A673 (cell line): ENCODE measurements around the gene CCAR1. TPM values are rescaled to one million over a fixed set of nuclear protein-coding genes. Genes with fewer than 3 reads are reported as not detected.

Source experiments
- BruUV-seq: library from RNA; stranded (reverse); fragments of 400-500 nt; replicated peaks from 2 replicates; lab custom pipeline; 2021; lab: Mats Ljungman, UMichigan
- CTCF ChIA-PET: fragments of 300-600 bp; sonication (Branson Sonifier 250); formaldehyde crosslinking; loops from one replicate; lab custom pipeline; 2022; ENCODE audit warnings: antibody characterized with exemption; lab: Charles Lee
- POLR2A ChIA-PET: fragments of 300-600 bp; sonication (Branson Sonifier 250); formaldehyde crosslinking; loops from one replicate; lab custom pipeline; 2022; ENCODE audit warnings: antibody characterized with exemption; ENCODE audit not compliant: low non-redundant PET; lab: Charles Lee
- DNase-seq: peaks from one replicate; pipeline ENCODE4 v3.0.0-alpha.2; 2015; ENCODE audit warnings: low spot score
- H3K27ac ChIP-seq: fragments of 200-600 bp; sonication (generic); 2 replicates; pipeline ENCODE4 v1.5.1; 2016; ENCODE audit warnings: mixed run types, low read depth, mild to moderate bottlenecking, mixed read lengths, antibody characterized with exemption, low read length; ENCODE audit not compliant: poor library complexity, severe bottlenecking
- H3K27me3 ChIP-seq: fragments of 200-600 bp; sonication (generic); replicated peaks from 2 replicates; pipeline ENCODE4 v1.6.1; 2017; ENCODE audit warnings: mixed run types, low read depth, mild to moderate bottlenecking, mixed read lengths, antibody characterized with exemption, low read length; ENCODE audit not compliant: insufficient read depth, poor library complexity
- H3K36me3 ChIP-seq: fragments of 200-600 bp; sonication (generic); 2 replicates; pipeline ENCODE4 v1.6.1; 2016; ENCODE audit warnings: mixed run types, mild to moderate bottlenecking, mixed read lengths, antibody characterized with exemption, low read length; ENCODE audit not compliant: insufficient read depth, poor library complexity, severe bottlenecking
- H3K4me1 ChIP-seq: fragments of 200-600 bp; sonication (generic); 2 replicates; pipeline ENCODE4 v1.6.1; 2017; ENCODE audit warnings: mixed run types, mild to moderate bottlenecking, mixed read lengths, antibody characterized with exemption, low read length; ENCODE audit not compliant: insufficient read depth, poor library complexity, severe bottlenecking
- H3K4me3 ChIP-seq: fragments of 200-600 bp; sonication (generic); 2 replicates; pipeline ENCODE4 v1.5.1; 2016; ENCODE audit warnings: low read depth, mixed run types, mild to moderate bottlenecking, mixed read lengths, low read length; ENCODE audit not compliant: poor library complexity, severe bottlenecking
- H3K9me3 ChIP-seq: fragments of 200-600 bp; sonication (generic); 2 replicates; pipeline ENCODE4 v1.6.1; 2016; ENCODE audit warnings: mixed run types, low read depth, mild to moderate bottlenecking, mixed read lengths, antibody characterized with exemption, low read length; ENCODE audit not compliant: poor library complexity, severe bottlenecking
- CTCF ChIP-seq: fragments of 300-800, 200-600 bp; sonication (generic); conservative IDR thresholded peaks from 2 replicates; pipeline ENCODE4 v1.5.1; 2017; ENCODE audit warnings: low read depth, mild to moderate bottlenecking, antibody characterized with exemption, low read length, moderate library complexity, mixed read lengths
- EZH2 ChIP-seq: fragments of 200-600 bp; sonication (generic); IDR thresholded peaks from 2 replicates; pipeline ENCODE4 v1.6.1; 2017; ENCODE audit warnings: borderline replicate concordance, low read depth, mild to moderate bottlenecking, mixed read lengths, antibody characterized with exemption, low read length; ENCODE audit not compliant: poor library complexity, severe bottlenecking
- intact Hi-C: fragments of 100-400 bp; cut with micrococcal nuclease; formaldehyde crosslinking; loops from one replicate; pipeline ENCODE4 v1.10.0; 2022; ENCODE audit not compliant: unreplicated experiment
- total RNA-seq: library from RNA; stranded (reverse); gene quantifications from 2 replicates; pipeline ENCODE4 v1.2.3, GENCODE V29; 2021

CCAR1 gene
- total RNA-seq, 1 experiment from 2014 or later = 141 TPM

GRCh38 chr10:68790476-68790875, 69.4 kb downstream of the CCAR1 start:
- BruUV-seq = no TSS peak
- DNase-seq = no peak
- H3K4me3 ChIP-seq = no peak overlapping the region
- POLR2A ChIA-PET = no interaction called here
- CTCF ChIA-PET = no interaction called here
- no peaks in the 10 kb centered on the region for H3K27me3 ChIP-seq
- H3K36me3 ChIP-seq = peaks cover 84% of the 10 kb centered on the region
- H3K9me3 ChIP-seq = no peaks in the 10 kb centered on the region
- intact Hi-C loops = no loop called here
- H3K27ac ChIP-seq = no peak overlapping the region
- TF ChIP-seq CTCF (no peak), EZH2 (no peak)
- H3K4me1 ChIP-seq = no peaks in the 10 kb centered on the region

GRCh38 chr10:68792115-68792514, 71.1 kb downstream of the CCAR1 start:
- intact Hi-C loops = loop anchor here (1.0 kb wide), 1 partner anchor 105 kb away; no protein-coding TSS in a partner anchor
- no peak overlapping the region for H3K27ac ChIP-seq
- no TSS peak for BruUV-seq
- H3K27me3 ChIP-seq = no peaks in the 10 kb centered on the region
- DNase-seq = no peak
- no peaks in the 10 kb centered on the region for H3K4me1 ChIP-seq
- H3K4me3 ChIP-seq = no peak overlapping the region
- H3K9me3 ChIP-seq = no peaks in the 10 kb centered on the region
- peaks cover 70% of the 10 kb centered on the region for H3K36me3 ChIP-seq
- POLR2A ChIA-PET = no interaction called here
- no peak for TF ChIP-seq EZH2
- peak; percentile 51; the same call in 1 of the 2 replicates for TF ChIP-seq CTCF
- CTCF ChIA-PET = no interaction called here

GRCh38 chr10:68795886-68796532, 75.0 kb downstream of the CCAR1 start:
- no peak overlapping the region for H3K4me3 ChIP-seq
- no peak overlapping the region for H3K27ac ChIP-seq
- intact Hi-C loops = no loop called here
- no peaks in the 10 kb centered on the region for H3K27me3 ChIP-seq
- DNase-seq = no peak
- ChIA-PET CTCF (no interaction called here), POLR2A (interaction anchor here (0.6 kb wide), 1 partner anchor 73 kb away, joined by 5 read pairs; no protein-coding TSS in a partner anchor)
- TF ChIP-seq EZH2 (no peak), CTCF (no peak)
- no peaks in the 10 kb centered on the region for H3K4me1 ChIP-seq
- H3K9me3 ChIP-seq = no peaks in the 10 kb centered on the region
- peaks cover 34% of the 10 kb centered on the region for H3K36me3 ChIP-seq
- BruUV-seq = no TSS peak
